Fibroblast of lung (primary cell): Measurements from ENCODE around the gene DPP10. TPM values are rescaled to one million over a fixed set of nuclear protein-coding genes. Genes with fewer than 3 reads are reported as not detected.

Source experiments
- DNase-seq, 2 donors: peaks; one replicate each; pipeline versions ENCODE4 v3.0.0 to v3.0.0-alpha.2; 2010; ENCODE audit warnings: low read depth in 2 of 2
- H2AFZ ChIP-seq: 2 replicates; pipeline ENCODE4 v1.5.1; 2012; ENCODE audit warnings: low read length, control low read depth, inconsistent platforms
- H3K27ac ChIP-seq: 2 replicates; pipeline ENCODE4 v1.5.1; 2011; ENCODE audit warnings: low read length, control low read depth; ENCODE audit not compliant: insufficient read depth
- H3K27me3 ChIP-seq: 2 replicates; pipeline ENCODE4 v1.5.1; 2011; ENCODE audit warnings: mild to moderate bottlenecking, low read length; ENCODE audit not compliant: control insufficient read depth, insufficient read depth
- H3K36me3 ChIP-seq: 2 replicates; pipeline ENCODE4 v1.5.1; 2011; ENCODE audit warnings: low read length; ENCODE audit not compliant: control insufficient read depth, insufficient read depth
- H3K4me1 ChIP-seq: 2 replicates; pipeline ENCODE4 v1.5.1; 2011; ENCODE audit warnings: low read length; ENCODE audit not compliant: control insufficient read depth, insufficient read depth; ENCODE audit errors: extremely low read depth
- H3K4me2 ChIP-seq: 2 replicates; pipeline ENCODE4 v1.5.1; 2011; ENCODE audit warnings: low read length, control low read depth; ENCODE audit not compliant: insufficient read depth; ENCODE audit errors: extremely low read depth
- H3K4me3 ChIP-seq, 4 experiments: fragments of 200-600 bp in 1 of 4; sonication (generic) in 1 of 4; replicated peaks in 1 of 4; 2 replicates each; pipeline ENCODE4 v1.5.1; 2011 to 2016; ENCODE audit warnings: low read length in 4 of 4, low read depth in 3 of 4, mild to moderate bottlenecking in 3 of 4, control low read depth in 2 of 4, inconsistent platforms in 1 of 4, mixed read lengths in 1 of 4; ENCODE audit not compliant: insufficient read depth in 1 of 4; ENCODE audit errors: control extremely low read depth in 1 of 4
- H3K79me2 ChIP-seq: 2 replicates; pipeline ENCODE4 v1.5.1; 2012; ENCODE audit warnings: mild to moderate bottlenecking, low read length, inconsistent platforms; ENCODE audit not compliant: control insufficient read depth, insufficient read depth
- H3K9ac ChIP-seq: 2 replicates; pipeline ENCODE4 v1.5.1; 2011; ENCODE audit warnings: mild to moderate bottlenecking, low read length, control low read depth; ENCODE audit not compliant: insufficient read depth
- H3K9me3 ChIP-seq: 2 replicates; pipeline ENCODE4 v1.5.1; 2012; ENCODE audit warnings: low read depth, low read length; ENCODE audit not compliant: control insufficient read depth, insufficient read depth
- H4K20me1 ChIP-seq: 2 replicates; pipeline ENCODE4 v1.5.1; 2011; ENCODE audit warnings: low read length; ENCODE audit not compliant: control insufficient read depth, insufficient read depth; ENCODE audit errors: extremely low read depth
- EZH2 ChIP-seq: IDR thresholded peaks from 2 replicates; pipeline ENCODE4 v1.5.1; 2012; ENCODE audit warnings: low read length, control low read depth, mild to moderate bottlenecking; ENCODE audit errors: missing control alignments
- polyA plus RNA-seq, 2 donors: library from polyadenylated mRNA; depleted of rRNA in 1 of 2; stranded (reverse) in 1 of 2; unstranded in 1 of 2; fragments of >200 nt; gene quantifications; 2 replicates each; pipeline ENCODE4 v1.2.1, GENCODE V29; 2011 to 2012; ENCODE audit warnings: missing spikeins in 1 of 2
- total RNA-seq: library from RNA; depleted of rRNA; stranded (reverse); fragments of >200 nt; gene quantifications from 2 replicates; pipeline ENCODE4 v1.2.1, GENCODE V29; 2014
- TF ChIP-seq, protein P1 (sequence below), 2 donors: IDR thresholded peaks in 1 of 2; conservative IDR thresholded peaks in 1 of 2; 1 replicate in 1 of 2; 2 replicates in 1 of 2; pipeline ENCODE4 v1.5.1; 2011 to 2012; ENCODE audit warnings: low read length in 2 of 2, control low read depth in 1 of 2, inconsistent platforms in 1 of 2, low read depth in 1 of 2, mild to moderate bottlenecking in 1 of 2

DPP10 gene
- total and polyA plus RNA-seq, 2 donors (not counting 1 experiment from before 2014, with no cell fraction given) = not detected

- Histone ChIP-seq H3K79me2 (no peaks in the 10 kb centered on the region), H4K20me1 (no peaks in the 10 kb centered on the region), H3K4me1 (no peaks in the 10 kb centered on the region), H2AFZ (no peak overlapping the region), H3K4me2 (no peak overlapping the region), H3K9ac (no peak overlapping the region), H3K27me3 (no peaks in the 10 kb centered on the region), H3K9me3 (no peaks in the 10 kb centered on the region), H3K4me3 (no peak overlapping the region), H3K36me3 (no peaks in the 10 kb centered on the region), H3K27ac (no peak overlapping the region)
- DNase-seq = no peak
- TF ChIP-seq, protein P1, sequence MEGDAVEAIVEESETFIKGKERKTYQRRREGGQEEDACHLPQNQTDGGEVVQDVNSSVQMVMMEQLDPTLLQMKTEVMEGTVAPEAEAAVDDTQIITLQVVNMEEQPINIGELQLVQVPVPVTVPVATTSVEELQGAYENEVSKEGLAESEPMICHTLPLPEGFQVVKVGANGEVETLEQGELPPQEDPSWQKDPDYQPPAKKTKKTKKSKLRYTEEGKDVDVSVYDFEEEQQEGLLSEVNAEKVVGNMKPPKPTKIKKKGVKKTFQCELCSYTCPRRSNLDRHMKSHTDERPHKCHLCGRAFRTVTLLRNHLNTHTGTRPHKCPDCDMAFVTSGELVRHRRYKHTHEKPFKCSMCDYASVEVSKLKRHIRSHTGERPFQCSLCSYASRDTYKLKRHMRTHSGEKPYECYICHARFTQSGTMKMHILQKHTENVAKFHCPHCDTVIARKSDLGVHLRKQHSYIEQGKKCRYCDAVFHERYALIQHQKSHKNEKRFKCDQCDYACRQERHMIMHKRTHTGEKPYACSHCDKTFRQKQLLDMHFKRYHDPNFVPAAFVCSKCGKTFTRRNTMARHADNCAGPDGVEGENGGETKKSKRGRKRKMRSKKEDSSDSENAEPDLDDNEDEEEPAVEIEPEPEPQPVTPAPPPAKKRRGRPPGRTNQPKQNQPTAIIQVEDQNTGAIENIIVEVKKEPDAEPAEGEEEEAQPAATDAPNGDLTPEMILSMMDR (conservative IDR thresholded peaks at IDR 0.05 in 1 of 2, IDR thresholded peaks at IDR 0.05 in 1 of 2; ENCODE audit: low read depth in 1 of 2, low read length in 2 of 2) = no peak
Measured at GRCh38 chr2:115285416-115285815, 843.0 kb downstream of the DPP10 start.

DNA sequence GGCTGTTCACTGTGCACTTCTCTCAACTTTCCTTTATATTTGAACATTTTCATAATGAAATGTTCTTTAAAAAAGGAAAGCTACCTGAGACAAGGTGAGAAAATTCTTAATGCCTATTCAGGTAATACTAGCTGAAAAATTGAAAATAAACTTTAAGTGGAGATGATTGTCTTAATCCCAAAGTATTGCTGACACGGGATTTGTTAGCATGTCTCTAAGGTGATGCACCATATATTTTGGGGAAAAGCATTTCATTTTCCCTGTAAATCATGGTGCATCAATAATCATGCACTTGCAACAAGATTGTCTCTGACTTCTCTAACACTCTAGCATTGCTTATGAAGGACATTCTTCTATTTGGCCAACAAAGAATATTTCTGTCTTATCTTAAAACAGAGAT, 848.0 kb downstream of the DPP10 start:
- H2AFZ ChIP-seq = no peak overlapping the region
- H3K9me3 ChIP-seq = no peaks in the 10 kb centered on the region
- H4K20me1 ChIP-seq = no peaks in the 10 kb centered on the region
- H3K79me2 ChIP-seq = no peaks in the 10 kb centered on the region
- H3K4me1 ChIP-seq = no peaks in the 10 kb centered on the region
- TF ChIP-seq, protein P1 (conservative IDR thresholded peaks at IDR 0.05 in 1 of 2, IDR thresholded peaks at IDR 0.05 in 1 of 2; ENCODE audit: low read depth in 1 of 2, low read length in 2 of 2) = no peak
- TF ChIP-seq EZH2 = no peak
- no peak for DNase-seq
- H3K4me3 ChIP-seq = no peak overlapping the region
- no peak overlapping the region for H3K9ac ChIP-seq
- no peak overlapping the region for H3K27ac ChIP-seq
- no peaks in the 10 kb centered on the region for H3K27me3 ChIP-seq
- no peaks in the 10 kb centered on the region for H3K36me3 ChIP-seq
- no peak overlapping the region for H3K4me2 ChIP-seq

DNA sequence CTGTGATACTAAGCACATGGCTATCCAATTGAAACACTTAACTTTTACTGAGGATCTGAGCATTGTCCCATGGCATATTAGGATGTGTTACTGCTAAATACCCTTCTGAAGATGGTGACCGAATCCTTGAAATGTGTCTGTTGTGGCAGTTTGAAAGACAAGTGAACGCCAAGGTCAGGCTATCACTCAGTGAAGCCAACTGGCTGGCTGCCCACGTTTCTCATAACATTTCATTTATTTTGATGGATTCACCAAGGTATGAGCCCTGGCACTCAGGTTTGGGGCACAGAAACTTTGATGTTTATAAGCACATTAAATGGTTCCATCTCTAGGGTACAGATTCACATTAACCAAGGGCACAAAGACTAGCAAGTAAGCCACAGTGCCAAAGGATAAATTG, 850.3 kb downstream of the DPP10 start:
- H3K9ac ChIP-seq = no peak overlapping the region
- H3K27me3 ChIP-seq = no peaks in the 10 kb centered on the region
- no peaks in the 10 kb centered on the region for H3K9me3 ChIP-seq
- H3K4me1 ChIP-seq = no peaks in the 10 kb centered on the region
- H3K27ac ChIP-seq = no peak overlapping the region
- TF ChIP-seq, protein P1 (conservative IDR thresholded peaks at IDR 0.05 in 1 of 2, IDR thresholded peaks at IDR 0.05 in 1 of 2; ENCODE audit: low read depth in 1 of 2, low read length in 2 of 2) = no peak
- TF ChIP-seq EZH2 = no peak
- H4K20me1 ChIP-seq = no peaks in the 10 kb centered on the region
- H3K36me3 ChIP-seq = no peaks in the 10 kb centered on the region
- no peak overlapping the region for H3K4me2 ChIP-seq
- no peaks in the 10 kb centered on the region for H3K79me2 ChIP-seq
- no peak overlapping the region for H3K4me3 ChIP-seq
- H2AFZ ChIP-seq = no peak overlapping the region
- DNase-seq = no peak
